BLaER1 treated with 17β-estradiol and CSF1 and Interleukin-3, amounts not matched to agents 10 nM and 100 nM (cell line): ENCODE measurements around the gene PSMB8.
A peak's percentile ranks its signal among the peaks of the same experiment; 100 is the strongest.

Experiments
- H3K27ac ChIP-seq, 11 experiments: shearing (Covaris generic); formaldehyde crosslinking; 2 replicates each; pipeline ENCODE4 v1.8.1; 2022
- H3K27me3 ChIP-seq, 11 experiments: shearing (Covaris generic); formaldehyde crosslinking; 2 replicates each; pipeline ENCODE4 v1.8.1; 2022
- H3K36me3 ChIP-seq, 11 experiments: shearing (Covaris generic); formaldehyde crosslinking; 2 replicates each; pipeline ENCODE4 v1.8.1; 2022
- H3K4me1 ChIP-seq, 10 experiments: shearing (Covaris generic); formaldehyde crosslinking; 2 replicates each; pipeline ENCODE4 v1.8.1; 2022
- H3K4me2 ChIP-seq, 11 experiments: shearing (Covaris generic); formaldehyde crosslinking; 2 replicates each; pipeline ENCODE4 v1.8.1; 2022
- H3K4me3 ChIP-seq, 10 experiments: shearing (Covaris generic); formaldehyde crosslinking; 2 replicates each; pipeline ENCODE4 v1.8.1; 2022
- H3K9ac ChIP-seq, 11 experiments: shearing (Covaris generic); formaldehyde crosslinking; 2 replicates each; pipeline ENCODE4 v1.8.1; 2022
- H3K9me3 ChIP-seq, 11 experiments: shearing (Covaris generic); formaldehyde crosslinking; replicated peaks in 1 of 11; 2 replicates each; pipeline ENCODE4 v1.8.1; 2022
- H4K20me1 ChIP-seq, 11 experiments: shearing (Covaris generic); formaldehyde crosslinking; 2 replicates each; pipeline ENCODE4 v1.8.1; 2022
- Cebpa-rat ChIP-seq, 11 experiments: shearing (Covaris generic); IDR thresholded peaks; 2 replicates each; pipeline ENCODE4 v1.8.1; 2022

The PSMB8 gene

GRCh38 chr6:32843979-32844838 is at the start of gene PSMB8:
TSS of gene PSMB8 (minus strand) at chr6:32844047. CDS start at chr6:32843996, 51 bp downstream.
- peaks cover 51 to 80% (median 66%) of the 10 kb centered on the region in 10 experiments for H3K4me1 ChIP-seq
- peak within 1 kb of the TSS; percentile 71 to 90 (median 84) for H3K4me3 ChIP-seq
- peaks cover 0 to 24% (median 14%) of the 10 kb centered on the region in 11 experiments; a peak in 11 of 22 replicates for H4K20me1 ChIP-seq
- peaks cover 48 to 64% (median 52%) of the 10 kb centered on the region in 11 experiments for H3K36me3 ChIP-seq
- peak within 1 kb of the TSS; percentile 86 to 97 (median 92) for H3K9ac ChIP-seq
- no peaks in the 10 kb centered on the region; a peak in 3 of 22 replicates for H3K9me3 ChIP-seq
- TF ChIP-seq Cebpa-rat (IDR thresholded peaks at IDR 0.05) = no peak
- H3K27ac ChIP-seq = peak within 1 kb of the TSS; percentile 87 to 99 (median 96)
- peak within 1 kb of the TSS; percentile 81 to 97 (median 92) for H3K4me2 ChIP-seq
- no peaks in the 10 kb centered on the region for H3K27me3 ChIP-seq

- Histone ChIP-seq H3K27ac (no peak overlapping the region), H3K4me2 (peak overlapping the region in 3 of 11 experiments; percentile 1 to 37 (median 6); a peak in 4 of 22 replicates)
- TF ChIP-seq Cebpa-rat (IDR thresholded peaks at IDR 0.05) = no peak
Measured at GRCh38 chr6:32890831-32891230, 47.0 kb upstream of the PSMB8 start.

GRCh38 chr6:32889533-32889932 is 45.7 kb upstream of the PSMB8 start:
- Histone ChIP-seq H3K4me1 (peaks cover 7 to 16% (median 13%) of the 10 kb centered on the region in 10 experiments; a peak in 19 of 20 replicates), H3K27ac (no peak overlapping the region), H3K4me2 (no peak overlapping the region), H4K20me1 (no peaks in the 10 kb centered on the region), H3K9me3 (no peaks in the 10 kb centered on the region), H3K36me3 (no peaks in the 10 kb centered on the region), H3K27me3 (no peaks in the 10 kb centered on the region), H3K9ac (no peak overlapping the region), H3K4me3 (no peak overlapping the region)
- TF ChIP-seq Cebpa-rat (IDR thresholded peaks at IDR 0.05) = no peak

More at GRCh38 chr6:32890831-32891230, 47.0 kb upstream of the PSMB8 start:
- H3K27me3 ChIP-seq = no peaks in the 10 kb centered on the region
- no peak overlapping the region for H3K4me3 ChIP-seq
- no peaks in the 10 kb centered on the region for H3K9me3 ChIP-seq
- no peak overlapping the region for H3K9ac ChIP-seq
- no peaks in the 10 kb centered on the region for H3K36me3 ChIP-seq
- peaks cover 0 to 8% (median 0%) of the 10 kb centered on the region in 11 experiments; a peak in 2 of 22 replicates for H4K20me1 ChIP-seq
- peaks cover 14 to 24% (median 20%) of the 10 kb centered on the region in 10 experiments for H3K4me1 ChIP-seq

GRCh38 chr6:32888576-32888975 is 44.7 kb upstream of the PSMB8 start:
- Histone ChIP-seq H3K27me3 (no peaks in the 10 kb centered on the region), H3K4me1 (peaks cover 12 to 23% (median 19%) of the 10 kb centered on the region in 10 experiments), H3K9me3 (no peaks in the 10 kb centered on the region), H3K36me3 (no peaks in the 10 kb centered on the region), H3K27ac (no peak overlapping the region), H4K20me1 (no peaks in the 10 kb centered on the region), H3K9ac (no peak overlapping the region), H3K4me3 (no peak overlapping the region), H3K4me2 (no peak overlapping the region)
- TF ChIP-seq Cebpa-rat (IDR thresholded peaks at IDR 0.05) = no peak

- Histone ChIP-seq H4K20me1 (no peaks in the 10 kb centered on the region), H3K9ac (no peak overlapping the region), H3K27me3 (no peaks in the 10 kb centered on the region), H3K9me3 (no peaks in the 10 kb centered on the region), H3K36me3 (no peaks in the 10 kb centered on the region), H3K4me2 (no peak overlapping the region), H3K27ac (no peak overlapping the region), H3K4me1 (peaks cover 16 to 29% (median 23%) of the 10 kb centered on the region in 10 experiments), H3K4me3 (no peak overlapping the region)
- no peak for TF ChIP-seq Cebpa-rat (IDR thresholded peaks at IDR 0.05)
Measured at GRCh38 chr6:32887616-32888015, 43.8 kb upstream of the PSMB8 start.

GRCh38 chr6:32886681-32887383 is 43.0 kb upstream of the PSMB8 start:
- no peaks in the 10 kb centered on the region for H3K9me3 ChIP-seq
- no peak overlapping the region for H3K27ac ChIP-seq
- H3K27me3 ChIP-seq = no peaks in the 10 kb centered on the region
- H4K20me1 ChIP-seq = no peaks in the 10 kb centered on the region
- H3K36me3 ChIP-seq = no peaks in the 10 kb centered on the region
- peaks cover 16 to 35% (median 23%) of the 10 kb centered on the region in 10 experiments for H3K4me1 ChIP-seq
- TF ChIP-seq Cebpa-rat (IDR thresholded peaks at IDR 0.05) = no peak
- no peak overlapping the region for H3K4me3 ChIP-seq
- no peak overlapping the region for H3K4me2 ChIP-seq
- H3K9ac ChIP-seq = no peak overlapping the region

- Histone ChIP-seq H4K20me1 (no peaks in the 10 kb centered on the region), H3K4me2 (no peak overlapping the region), H3K4me3 (no peak overlapping the region), H3K27ac (no peak overlapping the region), H3K4me1 (peaks cover 14 to 30% (median 21%) of the 10 kb centered on the region in 10 experiments), H3K9me3 (no peaks in the 10 kb centered on the region), H3K9ac (no peak overlapping the region), H3K27me3 (no peaks in the 10 kb centered on the region), H3K36me3 (no peaks in the 10 kb centered on the region)
- TF ChIP-seq Cebpa-rat (IDR thresholded peaks at IDR 0.05) = no peak
Measured at GRCh38 chr6:32885698-32886286, 41.9 kb upstream of the PSMB8 start.

GRCh38 chr6:32883789-32884188 is 39.9 kb upstream of the PSMB8 start:
- TF ChIP-seq Cebpa-rat (IDR thresholded peaks at IDR 0.05) = peak in 7 of 11 experiments; percentile 24 to 82 (median 61); a peak in 9 of 22 replicates
- Histone ChIP-seq H3K36me3 (peaks cover 0 to 5% (median 0%) of the 10 kb centered on the region in 11 experiments; a peak in 3 of 22 replicates), H3K4me1 (peaks cover 13 to 28% (median 21%) of the 10 kb centered on the region in 10 experiments), H3K4me3 (0 out of 20 replicates have a peak overlapping the region, but pooled peaks of 1 of the 10 experiments have one; percentile 3), H4K20me1 (no peaks in the 10 kb centered on the region), H3K9me3 (peaks cover 0 to 3% (median 0%) of the 10 kb centered on the region in 11 experiments; a peak in 1 of 22 replicates), H3K27me3 (no peaks in the 10 kb centered on the region), H3K9ac (no peak overlapping the region; a peak in 1 of 22 replicates), H3K4me2 (peak overlapping the region; percentile 58 to 92 (median 72)), H3K27ac (peak overlapping the region in 5 of 11 experiments; percentile 3 to 38 (median 14); a peak in 5 of 22 replicates)
